Measurements from ENCODE around the gene RGS8. TPM values are rescaled to one million over a fixed set of nuclear protein-coding genes. Genes with fewer than 3 reads are reported as not detected.

The RGS8 gene
- total and polyA plus RNA-seq, 2 of the 4 experiments (the other 2 are of a cell fraction) = not detected

GRCh38 chr1:182715531-182715930, 31.1 kb upstream of the RGS8 start:
- H3K9me1 ChIP-seq (ENCODE audit: insufficient read depth, low read length) = no peaks in the 10 kb centered on the region
- H4K8ac ChIP-seq (ENCODE audit: low read depth in 2 of 2, low read length in 2 of 2) = no peak overlapping the region
- TF ChIP-seq CEBPB (IDR thresholded peaks at IDR 0.05; ENCODE audit: low read depth, low read length) = no peak
- no peak for TF ChIP-seq MAFK (IDR thresholded peaks at IDR 0.05; ENCODE audit: low read depth, low read length)
- no peak for TF ChIP-seq RAD21 (IDR thresholded peaks at IDR 0.05; ENCODE audit: low read length)
- TF ChIP-seq CTCF (conservative IDR thresholded peaks at IDR 0.05; ENCODE audit: low read depth, low read length) = no peak
- TF ChIP-seq BHLHE40 (IDR thresholded peaks at IDR 0.05; ENCODE audit: low read depth, low read length) = no peak
- TF ChIP-seq SMC3 (IDR thresholded peaks at IDR 0.05; ENCODE audit: low read depth, low read length) = no peak
- TF ChIP-seq RFX5 (IDR thresholded peaks at IDR 0.05; ENCODE audit: low read depth, low read length) = no peak
- TF ChIP-seq POLR2A (IDR thresholded peaks at IDR 0.05; ENCODE audit: low read depth, low read length) = no peak
- no peak for TF ChIP-seq ELK1 (IDR thresholded peaks at IDR 0.05; ENCODE audit: borderline replicate concordance, low read depth, low read length)
- no peak for TF ChIP-seq RCOR1 (IDR thresholded peaks at IDR 0.05; ENCODE audit: insufficient replicate concordance, low read length)
- TF ChIP-seq CHD1 (IDR thresholded peaks at IDR 0.05; ENCODE audit: low read depth, low read length) = no peak
- no peak for TF ChIP-seq NFE2L2 (IDR thresholded peaks at IDR 0.05; ENCODE audit: low read depth, low read length)
- TF ChIP-seq FOS (IDR thresholded peaks at IDR 0.05; ENCODE audit: low read depth, low read length) = no peak
- TF ChIP-seq USF2 (IDR thresholded peaks at IDR 0.05; ENCODE audit: low read depth, low read length) = no peak
- TF ChIP-seq MAZ (IDR thresholded peaks at IDR 0.05; ENCODE audit: borderline replicate concordance, low read depth, low read length) = no peak
- TF ChIP-seq MXI1 (IDR thresholded peaks at IDR 0.05; ENCODE audit: borderline replicate concordance, low read depth, low read length) = no peak
- H3K4ac ChIP-seq (ENCODE audit: low read depth, low read length) = no peak overlapping the region
- no peak overlapping the region for H3K27ac ChIP-seq (ENCODE audit: insufficient read depth, low read length)
- H3K27me3 ChIP-seq (ENCODE audit: control insufficient read depth, insufficient read depth, low read length) = peaks cover 2% of the 10 kb centered on the region
- H2BK20ac ChIP-seq (ENCODE audit: low read depth, low read length) = no peak overlapping the region
- dilution Hi-C loops (cut with HindIII; ENCODE audit: low sequenced_read_pairs, unreplicated experiment) (no loop called here), in situ Hi-C loops (cut with MboI; ENCODE audit: low sequenced_read_pairs) (no loop called here), intact Hi-C loops (cut with micrococcal nuclease) (no loop called here)
- DNase-seq = no peak
- no TSS peak for BruUV-seq (replicated peaks)
- H3K4me1 ChIP-seq (ENCODE audit: control insufficient read depth, insufficient read depth, low read length) = no peaks in the 10 kb centered on the region
- no peak overlapping the region for H4K91ac ChIP-seq (ENCODE audit: insufficient read depth, low read depth, low read length)
- H2BK15ac ChIP-seq (ENCODE audit: low read depth, low read length) = no peak overlapping the region
- no peak overlapping the region for H3K9ac ChIP-seq (ENCODE audit: low read depth, low read length)
- no peak overlapping the region for H3K4me2 ChIP-seq (ENCODE audit: low read depth, low read length)
- no CpG with 5 or more reads among the region's 2 CpGs for WGBS, 2 experiments (ENCODE audit: extremely low coverage in 2 of 2, insufficient read length in 1 of 2)
- no peak overlapping the region for H3K56ac ChIP-seq (ENCODE audit: extremely low read depth, insufficient read depth, low read length)
- no peak overlapping the region for H2AFZ ChIP-seq (replicated peaks; ENCODE audit: low read length, poor library complexity)
- no peak overlapping the region for H2AK5ac ChIP-seq (ENCODE audit: low read depth, low read length)
- no peak overlapping the region for H3K18ac ChIP-seq (ENCODE audit: low read depth, low read length)
- no peak overlapping the region for H3K23ac ChIP-seq (ENCODE audit: low read depth, low read length)
- H3K36me3 ChIP-seq (ENCODE audit: control insufficient read depth, insufficient read depth, low read length) = no peaks in the 10 kb centered on the region
- no peak overlapping the region for H2BK120ac ChIP-seq (ENCODE audit: low read depth, low read length)
- H4K5ac ChIP-seq (ENCODE audit: low read depth, low read length) = no peak overlapping the region
- no peaks in the 10 kb centered on the region for H3K79me1 ChIP-seq (ENCODE audit: low read depth in 1 of 2, low read length in 2 of 2)
- no peak overlapping the region for H2AK9ac ChIP-seq (replicated peaks; ENCODE audit: low read depth, low read length, poor library complexity)
- no peak overlapping the region for H3K4me3 ChIP-seq (ENCODE audit: insufficient read depth, low read depth, low read length)
- H3K9me3 ChIP-seq (ENCODE audit: control insufficient read depth, insufficient read depth, low read length) = no peaks in the 10 kb centered on the region
- POLR2A ChIA-PET (ENCODE audit: unreplicated experiment) = no interaction called here
- no peaks in the 10 kb centered on the region for H4K20me1 ChIP-seq (ENCODE audit: insufficient read depth, low read length)
- CTCF ChIA-PET = no interaction called here
- H2BK5ac ChIP-seq (ENCODE audit: low read depth, low read length, poor library complexity, severe bottlenecking) = no peak overlapping the region
- no peak for ATAC-seq (ENCODE audit: low read depth)
- no peak overlapping the region for H3K14ac ChIP-seq (replicated peaks; ENCODE audit: low read depth, low read length)

Measured in IMR-90 (cell line).